IMR-90 (cell line): ENCODE data around the gene RHOG. TPM values are rescaled to one million over a fixed set of nuclear protein-coding genes. Genes with fewer than 3 reads are reported as not detected.
A peak's percentile ranks its signal among the peaks of the same experiment; 100 is the strongest.

Source experiments
- ATAC-seq: fragments of 200-7000 bp; cut with Tn5 transposase; 2 replicates; pipeline ENCODE4 v1.9.1; 2020; ENCODE audit warnings: low read depth, mild to moderate bottlenecking, moderate library complexity
- BruUV-seq: library from RNA; stranded (reverse); fragments of 400-500 nt; replicated peaks from 2 replicates; lab custom pipeline; 2021; lab: Mats Ljungman, UMichigan
- CTCF ChIA-PET: fragments of 300-600 bp; formaldehyde crosslinking; extraction: SDS; loops from one replicate; lab custom pipeline; 2021; ENCODE audit warnings: antibody characterized with exemption; lab: Yijun Ruan, JAX
- POLR2A ChIA-PET: fragments of 300-600 bp; sonication (Branson Sonifier 250); formaldehyde crosslinking; loops from one replicate; lab custom pipeline; 2022; ENCODE audit warnings: antibody characterized with exemption; ENCODE audit not compliant: unreplicated experiment; lab: Charles Lee
- DNase-seq: peaks from one replicate; pipeline ENCODE4 v3.0.0; 2013
- H2AFZ ChIP-seq: replicated peaks from 2 replicates; pipeline ENCODE3; 2013; ENCODE audit warnings: low read length, mild to moderate bottlenecking; ENCODE audit not compliant: poor library complexity
- H2AK5ac ChIP-seq: 2 replicates; pipeline ENCODE4 v1.6.1; 2013; ENCODE audit warnings: low read depth, low read length, inconsistent platforms
- H2AK9ac ChIP-seq: replicated peaks from 2 replicates; pipeline ENCODE3; 2013; ENCODE audit warnings: mild to moderate bottlenecking, low read depth, low read length, moderate library complexity; ENCODE audit not compliant: poor library complexity
- H2BK120ac ChIP-seq: 2 replicates; pipeline ENCODE4 v1.6.1; 2013; ENCODE audit warnings: low read depth, low read length, inconsistent platforms
- H2BK15ac ChIP-seq: 3 replicates; pipeline ENCODE4 v1.6.1; 2013; ENCODE audit warnings: low read depth, low read length, inconsistent platforms
- H2BK20ac ChIP-seq: 2 replicates; pipeline ENCODE4 v1.6.1; 2013; ENCODE audit warnings: low read depth, mild to moderate bottlenecking, inconsistent platforms, low read length, moderate library complexity
- H2BK5ac ChIP-seq: 2 replicates; pipeline ENCODE4 v1.6.1; 2013; ENCODE audit warnings: mild to moderate bottlenecking, low read depth, low read length, inconsistent platforms; ENCODE audit not compliant: poor library complexity, severe bottlenecking
- H3K14ac ChIP-seq: replicated peaks from 2 replicates; pipeline ENCODE4 v1.6.1; 2013; ENCODE audit warnings: low read depth, low read length, inconsistent platforms
- H3K18ac ChIP-seq: 2 replicates; pipeline ENCODE4 v1.6.1; 2013; ENCODE audit warnings: low read depth, low read length, control low read depth
- H3K23ac ChIP-seq: 2 replicates; pipeline ENCODE4 v1.6.1; 2013; ENCODE audit warnings: low read depth, low read length, inconsistent platforms
- H3K27ac ChIP-seq: 2 replicates; pipeline ENCODE4 v1.5.1; 2013; ENCODE audit warnings: mild to moderate bottlenecking, control low read depth, low read length; ENCODE audit not compliant: insufficient read depth
- H3K27me3 ChIP-seq: 2 replicates; pipeline ENCODE4 v1.6.1; 2013; ENCODE audit warnings: low read length; ENCODE audit not compliant: control insufficient read depth, insufficient read depth
- H3K36me3 ChIP-seq: 2 replicates; pipeline ENCODE4 v1.6.1; 2013; ENCODE audit warnings: low read length, mixed read lengths; ENCODE audit not compliant: control insufficient read depth, insufficient read depth
- H3K4ac ChIP-seq: 2 replicates; pipeline ENCODE4 v1.6.1; 2013; ENCODE audit warnings: low read depth, low read length, inconsistent platforms
- H3K4me1 ChIP-seq: 2 replicates; pipeline ENCODE4 v1.6.1; 2013; ENCODE audit warnings: low read length, mixed read lengths; ENCODE audit not compliant: control insufficient read depth, insufficient read depth
- H3K4me2 ChIP-seq: 2 replicates; pipeline ENCODE4 v1.6.1; 2013; ENCODE audit warnings: low read depth, mild to moderate bottlenecking, control low read depth, low read length, moderate library complexity
- H3K4me3 ChIP-seq: 2 replicates; pipeline ENCODE4 v1.5.1; 2013; ENCODE audit warnings: low read depth, mild to moderate bottlenecking, control low read depth, low read length, moderate library complexity; ENCODE audit not compliant: insufficient read depth
- H3K56ac ChIP-seq: 2 replicates; pipeline ENCODE4 v1.6.1; 2013; ENCODE audit warnings: low read length, inconsistent platforms; ENCODE audit not compliant: insufficient read depth; ENCODE audit errors: extremely low read depth
- H3K79me1 ChIP-seq, 2 experiments: 2 replicates each; pipeline ENCODE4 v1.6.1; 2013; ENCODE audit warnings: low read length in 2 of 2, inconsistent platforms in 1 of 2, low read depth in 1 of 2
- H3K9ac ChIP-seq: 2 replicates; pipeline ENCODE4 v1.6.1; 2013; ENCODE audit warnings: low read depth, low read length, control low read depth
- H3K9me1 ChIP-seq: 2 replicates; pipeline ENCODE4 v1.6.1; 2013; ENCODE audit warnings: low read length, inconsistent platforms; ENCODE audit not compliant: insufficient read depth
- H3K9me3 ChIP-seq: 2 replicates; pipeline ENCODE4 v1.6.1; 2013; ENCODE audit warnings: low read length; ENCODE audit not compliant: control insufficient read depth, insufficient read depth
- H4K20me1 ChIP-seq: 2 replicates; pipeline ENCODE4 v1.6.1; 2013; ENCODE audit warnings: low read length, inconsistent platforms; ENCODE audit not compliant: insufficient read depth
- H4K5ac ChIP-seq: 2 replicates; pipeline ENCODE4 v1.6.1; 2013; ENCODE audit warnings: mild to moderate bottlenecking, low read depth, low read length, control low read depth
- H4K8ac ChIP-seq, 2 experiments: 2 replicates each; pipeline ENCODE4 v1.6.1; 2013; ENCODE audit warnings: low read depth in 2 of 2, low read length in 2 of 2, control low read depth in 1 of 2, inconsistent platforms in 1 of 2
- H4K91ac ChIP-seq: 2 replicates; pipeline ENCODE4 v1.6.1; 2013; ENCODE audit warnings: low read depth, low read length, inconsistent platforms; ENCODE audit not compliant: insufficient read depth
- CEBPB ChIP-seq: IDR thresholded peaks from 2 replicates; pipeline ENCODE4 v1.6.1; 2012; ENCODE audit warnings: low read depth, low read length, improper control_type of control experiment
- ELK1 ChIP-seq: fragments of 150-350 bp; IDR thresholded peaks from 2 replicates; pipeline ENCODE4 v1.6.1; 2016; ENCODE audit warnings: low read depth, mild to moderate bottlenecking, low read length, moderate library complexity, borderline replicate concordance
- FOS ChIP-seq: fragments of 150-350 bp; IDR thresholded peaks from 2 replicates; pipeline ENCODE4 v1.6.1; 2016; ENCODE audit warnings: low read depth, low read length
- MAZ ChIP-seq: IDR thresholded peaks from 2 replicates; pipeline ENCODE4 v1.6.1; 2012; ENCODE audit warnings: low read depth, mild to moderate bottlenecking, low read length, improper control_type of control experiment, moderate library complexity, borderline replicate concordance
- POLR2A ChIP-seq: IDR thresholded peaks from 2 replicates; pipeline ENCODE4 v1.6.1; 2012; ENCODE audit warnings: mild to moderate bottlenecking, low read depth, low read length
- RAD21 ChIP-seq: IDR thresholded peaks from 2 replicates; pipeline ENCODE4 v1.6.1; 2012; ENCODE audit warnings: low read length, improper control_type of control experiment
- RCOR1 ChIP-seq: IDR thresholded peaks from 2 replicates; pipeline ENCODE4 v1.6.1; 2012; ENCODE audit warnings: mild to moderate bottlenecking, low read length, improper control_type of control experiment; ENCODE audit not compliant: insufficient replicate concordance
- SMC3 ChIP-seq: fragments of 150-350 bp; IDR thresholded peaks from 2 replicates; pipeline ENCODE4 v1.6.1; 2016; ENCODE audit warnings: low read depth, mild to moderate bottlenecking, antibody characterized with exemption, low read length, moderate library complexity
- USF2 ChIP-seq: fragments of 150-350 bp; IDR thresholded peaks from 2 replicates; pipeline ENCODE4 v1.6.1; 2017; ENCODE audit warnings: mild to moderate bottlenecking, antibody characterized with exemption, low read length, low read depth
- WGBS, 2 experiments: methylation state at CpG; one replicate each; pipeline versions ENCODE4 v1.1.5 to v1.1.7; 2013; ENCODE audit warnings: missing lambda C conversion rate in 2 of 2; ENCODE audit not compliant: insufficient read length in 1 of 2; ENCODE audit errors: extremely low coverage in 2 of 2; 5-methylcytosine and 5-hydroxymethylcytosine counted together
- dilution Hi-C: fragments of 300-500 bp; cut with HindIII; formaldehyde crosslinking; loops from one replicate; pipeline ENCODE4 v1.14.3; 2018; ENCODE audit warnings: low sequenced_read_pairs; ENCODE audit not compliant: unreplicated experiment
- in situ Hi-C: fragments of 300-500 bp; cut with MboI; formaldehyde crosslinking; loops from 3 replicates; pipeline ENCODE4 v1.14.3; 2019; ENCODE audit warnings: low sequenced_read_pairs, inconsistent platforms, mixed read lengths
- intact Hi-C: fragments of 100-400 bp; cut with micrococcal nuclease; formaldehyde crosslinking; loops from 2 replicates; pipeline ENCODE4 v1.10.0; 2022
- polyA plus RNA-seq, 3 experiments: library from polyadenylated mRNA; depleted of rRNA; stranded (reverse); fragments of >200 nt; gene quantifications; 2 replicates each; pipeline ENCODE4 v1.2.3, GENCODE V29; 2012; ENCODE audit warnings: low replicate concordance in 1 of 3
- total RNA-seq: library from RNA; depleted of rRNA; stranded (reverse); fragments of >200 nt; gene quantifications from 2 replicates; pipeline ENCODE4 v1.2.3, GENCODE V29; 2012
- TF ChIP-seq, protein P1 (sequence below): conservative IDR thresholded peaks from 2 replicates; pipeline ENCODE4 v1.5.1; 2012; ENCODE audit warnings: mild to moderate bottlenecking, low read depth, low read length, improper control_type of control experiment

The RHOG gene
- total and polyA plus RNA-seq, 2 of the 4 experiments (the other 2 are of a cell fraction): 16.3 to 114 TPM

DNA sequence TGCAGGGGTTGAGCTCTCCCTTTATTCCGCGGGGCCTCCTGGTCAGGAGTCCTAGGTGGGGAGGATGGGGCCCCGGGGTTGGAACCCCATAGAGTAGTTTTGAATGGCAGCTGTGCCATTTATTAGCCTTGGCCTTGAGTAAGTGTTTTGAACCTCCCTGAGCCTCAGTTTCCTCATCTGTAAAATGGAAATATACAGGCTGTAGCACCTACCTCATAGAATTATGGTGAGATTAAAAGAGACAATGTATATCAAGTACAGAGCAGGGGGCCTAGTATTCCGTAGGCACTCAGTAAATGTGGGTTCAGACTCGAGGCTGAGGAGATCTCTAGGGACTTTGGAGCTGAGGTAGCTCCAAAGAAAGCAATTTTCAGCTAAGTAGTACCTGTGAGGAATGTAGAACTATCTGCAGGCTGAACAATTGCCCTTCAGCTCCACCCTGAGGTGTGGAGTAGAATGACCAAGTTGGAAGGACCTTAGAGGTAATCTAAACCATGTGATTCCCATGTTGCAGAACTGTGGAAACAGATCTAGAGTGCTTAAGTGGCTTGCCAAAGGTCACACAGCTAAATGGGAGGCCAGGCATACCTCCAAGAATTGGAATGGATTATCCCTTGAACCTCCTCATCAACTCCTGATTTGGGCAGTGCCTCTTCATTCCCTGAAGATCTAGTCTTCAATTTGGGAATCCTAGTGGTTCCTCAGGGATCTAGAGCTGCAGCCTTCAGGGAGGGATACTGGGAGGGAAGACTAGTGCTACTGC lies 31.7 kb downstream of the RHOG start:
- no peak overlapping the region for H2BK120ac ChIP-seq
- no peak overlapping the region for H4K91ac ChIP-seq
- no peak overlapping the region for H3K18ac ChIP-seq
- H3K79me1 ChIP-seq: peaks cover 0 to 4% of the 10 kb centered on the region in 2 experiments; a peak in 1 of 4 replicates
- DNase-seq (peak; percentile 41), ATAC-seq (peak; percentile 28)
- no peaks in the 10 kb centered on the region for H3K36me3 ChIP-seq
- no peak overlapping the region for H2BK15ac ChIP-seq
- peak overlapping the region; percentile 33; the same call in 1 of the 2 replicates for H3K9ac ChIP-seq
- dilution Hi-C loops: no loop called here
- 33% methylated on average over 1 of the region's 5 CpGs; no CpG with 5 or more reads in 1 of the 2 experiments for WGBS, 2 experiments
- H3K23ac ChIP-seq: no peak overlapping the region
- no peak overlapping the region for H3K27ac ChIP-seq
- no peaks in the 10 kb centered on the region for H3K27me3 ChIP-seq
- H3K9me3 ChIP-seq: no peaks in the 10 kb centered on the region
- peak overlapping the region; percentile 25 for H2AK9ac ChIP-seq
- H2BK20ac ChIP-seq: no peak overlapping the region
- H3K4me3 ChIP-seq: peak overlapping the region; percentile 78
- H3K14ac ChIP-seq: peak overlapping the region; percentile 43; the same call in 1 of the 2 replicates
- H4K8ac ChIP-seq: peak overlapping the region; percentile 49 to 91; a peak in 3 of 4 replicates
- in situ Hi-C loops: no loop called here
- no peaks in the 10 kb centered on the region for H3K4me1 ChIP-seq
- no peak overlapping the region for H2BK5ac ChIP-seq
- ChIA-PET POLR2A (no interaction called here), CTCF (interaction anchor here (0.5 to 1.7 kb wide), 6 partner anchors 11 to 82 kb away, joined by 3 to 4 read pairs (median 3); partner anchors contain the start of gene NUP98)
- peak overlapping the region; percentile 83 for H3K4me2 ChIP-seq
- TF ChIP-seq POLR2A (no peak), USF2 (no peak), FOS (no peak), RAD21 (peak; percentile 47; the same call in 1 of the 2 replicates), SMC3 (peak; percentile 13; the same call in 1 of the 2 replicates), RCOR1 (no peak), MAZ (no peak), CEBPB (no peak), ELK1 (no peak)
- TF ChIP-seq, protein P1, sequence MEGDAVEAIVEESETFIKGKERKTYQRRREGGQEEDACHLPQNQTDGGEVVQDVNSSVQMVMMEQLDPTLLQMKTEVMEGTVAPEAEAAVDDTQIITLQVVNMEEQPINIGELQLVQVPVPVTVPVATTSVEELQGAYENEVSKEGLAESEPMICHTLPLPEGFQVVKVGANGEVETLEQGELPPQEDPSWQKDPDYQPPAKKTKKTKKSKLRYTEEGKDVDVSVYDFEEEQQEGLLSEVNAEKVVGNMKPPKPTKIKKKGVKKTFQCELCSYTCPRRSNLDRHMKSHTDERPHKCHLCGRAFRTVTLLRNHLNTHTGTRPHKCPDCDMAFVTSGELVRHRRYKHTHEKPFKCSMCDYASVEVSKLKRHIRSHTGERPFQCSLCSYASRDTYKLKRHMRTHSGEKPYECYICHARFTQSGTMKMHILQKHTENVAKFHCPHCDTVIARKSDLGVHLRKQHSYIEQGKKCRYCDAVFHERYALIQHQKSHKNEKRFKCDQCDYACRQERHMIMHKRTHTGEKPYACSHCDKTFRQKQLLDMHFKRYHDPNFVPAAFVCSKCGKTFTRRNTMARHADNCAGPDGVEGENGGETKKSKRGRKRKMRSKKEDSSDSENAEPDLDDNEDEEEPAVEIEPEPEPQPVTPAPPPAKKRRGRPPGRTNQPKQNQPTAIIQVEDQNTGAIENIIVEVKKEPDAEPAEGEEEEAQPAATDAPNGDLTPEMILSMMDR: peak; percentile 39
- no peaks in the 10 kb centered on the region for H4K20me1 ChIP-seq
- BruUV-seq: no TSS peak
- peaks cover 6% of the 10 kb centered on the region; the same call in 1 of the 2 replicates for H3K9me1 ChIP-seq
- no peak overlapping the region for H4K5ac ChIP-seq
- H3K56ac ChIP-seq: no peak overlapping the region
- peak overlapping the region; percentile 26; the same call in 1 of the 2 replicates for H3K4ac ChIP-seq
- no peak overlapping the region for H2AK5ac ChIP-seq
- peak overlapping the region; percentile 87 for H2AFZ ChIP-seq
- intact Hi-C loops: no loop called here
